Prostate gland (tissue), 2 donors: Measurements from ENCODE around the gene LIPN. TPM values are rescaled to one million over a fixed set of nuclear protein-coding genes. Genes with fewer than 3 reads are reported as not detected.
"Not testable (repeated sequence)": the region's sequence is repeated elsewhere in the genome, so short reads cannot be mapped to it uniquely, and the experiment has no call there.

Source experiments
- DNase-seq: peaks from one replicate; pipeline ENCODE4 v3.0.0-alpha.2; 2019; ENCODE audit warnings: low spot score
- H3K27ac ChIP-seq, 2 donors: fragments of 200-600 bp; sonication (generic); 2 replicates each; pipeline ENCODE4 v1.5.1; 2017 to 2019
- H3K27me3 ChIP-seq: fragments of 200-600 bp; sonication (generic); replicated peaks from 2 replicates; pipeline ENCODE4 v1.5.1; 2019; ENCODE audit not compliant: insufficient read depth
- H3K36me3 ChIP-seq, 2 donors: fragments of 200-600 bp; sonication (generic); 1 replicate in 1 of 2; 2 replicates in 1 of 2; pipeline versions ENCODE4 v1.5.1 to v1.8.1; 2017 to 2019
- H3K4me1 ChIP-seq: fragments of 200-600 bp; sonication (generic); replicated peaks from 2 replicates; pipeline ENCODE4 v1.5.1; 2019
- H3K4me3 ChIP-seq, 2 donors: fragments of 200-600 bp; sonication (generic); 2 replicates each; pipeline ENCODE4 v1.5.1; 2017 to 2019
- H3K9me3 ChIP-seq: fragments of 200-600 bp; sonication (generic); 2 replicates; pipeline ENCODE4 v1.5.1; 2017
- CTCF ChIP-seq, 4 experiments: fragments of 200-600 bp in 2 of 4; fragments of 450-650 bp in 2 of 4; sonication (generic) in 2 of 4; IDR thresholded peaks; 1 replicate in 3 of 4; 2 replicates in 1 of 4; pipeline ENCODE4 v1.5.1; 2016 to 2019; ENCODE audit warnings: antibody characterized with exemption in 4 of 4, mild to moderate bottlenecking in 2 of 4, moderate library complexity in 2 of 4
- POLR2A ChIP-seq: fragments of 450-650 bp; IDR thresholded peaks from one replicate; pipeline ENCODE4 v1.6.1; 2016; ENCODE audit warnings: antibody characterized with exemption, mild to moderate bottlenecking
- POLR2AphosphoS5 ChIP-seq: sonication (generic); formaldehyde crosslinking; IDR thresholded peaks from one replicate; pipeline ENCODE4 v1.6.1; 2017; ENCODE audit warnings: antibody characterized with exemption
- WGBS: methylation state at CpG from one replicate; pipeline ENCODE4 v1.1.5; 2018; 5-methylcytosine and 5-hydroxymethylcytosine counted together
- intact Hi-C: fragments of 100-400 bp; cut with DNase I; formaldehyde crosslinking; loops from one replicate; pipeline ENCODE4 v1.14.2; 2022
- total RNA-seq, 2 donors: library from RNA; depleted of rRNA; stranded (reverse); fragments of >200 nt; gene quantifications; one replicate each; pipeline ENCODE4 v1.1.0, GENCODE V29; 2016

Gene LIPN
- total RNA-seq, 2 donors from 2014 or later = not detected

GRCh38 chr10:88728107-88728763 lies 31.6 kb upstream of the LIPN start:
- 77% methylated on average over 28 of the region's 30 CpGs for WGBS
- TF ChIP-seq POLR2AphosphoS5 (no peak), CTCF (IDR thresholded peaks at IDR 0.05) (no peak), POLR2A (no peak)
- intact Hi-C loops = no loop called here
- DNase-seq = no peak
- H3K4me1 ChIP-seq = no peaks in the 10 kb centered on the region
- H3K36me3 ChIP-seq = no peaks in the 10 kb centered on the region
- no peaks in the 10 kb centered on the region for H3K9me3 ChIP-seq
- no peak overlapping the region for H3K27ac ChIP-seq
- H3K4me3 ChIP-seq = no peak overlapping the region
- H3K27me3 ChIP-seq = no peaks in the 10 kb centered on the region

DNA sequence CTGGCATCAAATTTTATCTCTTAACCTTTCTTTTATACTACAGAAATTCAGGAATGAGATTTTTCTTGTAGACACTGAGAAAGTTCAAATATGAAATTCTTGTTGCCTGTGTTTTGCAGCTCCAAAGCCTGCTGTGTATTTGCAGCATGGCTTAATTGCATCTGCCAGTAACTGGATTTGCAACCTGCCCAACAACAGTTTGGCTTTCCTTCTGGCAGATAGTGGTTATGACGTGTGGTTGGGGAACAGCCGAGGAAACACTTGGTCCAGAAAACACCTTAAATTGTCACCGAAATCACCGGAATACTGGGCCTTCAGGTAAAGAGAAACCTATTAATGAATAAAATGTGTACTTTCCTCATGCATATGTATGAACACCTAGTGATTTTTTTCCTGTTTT lies 29.0 kb upstream of the LIPN start:
- Histone ChIP-seq H3K4me3 (no peak overlapping the region), H3K36me3 (no peaks in the 10 kb centered on the region), H3K9me3 (no peaks in the 10 kb centered on the region), H3K4me1 (no peaks in the 10 kb centered on the region), H3K27me3 (no peaks in the 10 kb centered on the region), H3K27ac (no peak overlapping the region)
- TF ChIP-seq CTCF (IDR thresholded peaks at IDR 0.05) (no peak), POLR2AphosphoS5 (no peak), POLR2A (no peak)
- WGBS = 63% methylated on average over 4 of the region's 4 CpGs
- DNase-seq = no peak
- intact Hi-C loops = no loop called here

- H3K4me1 ChIP-seq = no peaks in the 10 kb centered on the region
- no peaks in the 10 kb centered on the region for H3K27me3 ChIP-seq
- no peak overlapping the region for H3K4me3 ChIP-seq
- no peak for DNase-seq
- H3K9me3 ChIP-seq = no peaks in the 10 kb centered on the region
- intact Hi-C loops = no loop called here
- H3K36me3 ChIP-seq = no peaks in the 10 kb centered on the region
- TF ChIP-seq POLR2AphosphoS5 (no peak), CTCF (IDR thresholded peaks at IDR 0.05) (no peak), POLR2A (no peak)
- 50% methylated on average over 6 of the region's 6 CpGs for WGBS
- no peak overlapping the region for H3K27ac ChIP-seq
Measured at GRCh38 chr10:88731296-88731695, 28.5 kb upstream of the LIPN start.

DNA sequence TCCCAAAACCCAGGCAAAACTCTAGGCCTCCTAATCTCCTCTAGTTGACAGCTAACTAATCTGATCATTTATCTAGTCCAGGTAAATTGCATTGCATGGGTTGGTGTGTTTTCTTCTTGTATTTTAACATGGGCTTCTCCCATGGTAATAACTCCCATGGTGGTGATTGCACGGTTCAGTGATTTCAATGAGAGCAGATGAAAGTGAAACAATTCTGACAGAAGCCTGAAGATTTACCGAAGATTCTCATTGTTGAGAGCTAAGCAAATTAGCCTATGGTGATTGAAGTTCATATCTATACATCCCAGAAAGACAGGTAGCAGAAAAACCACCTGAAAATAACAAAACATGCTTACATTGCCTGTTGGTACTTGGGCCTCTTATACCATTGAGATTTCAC lies 26.6 kb upstream of the LIPN start:
- no peaks in the 10 kb centered on the region for H3K4me1 ChIP-seq
- H3K27me3 ChIP-seq = no peaks in the 10 kb centered on the region
- no peak for DNase-seq
- no peak overlapping the region for H3K4me3 ChIP-seq
- H3K27ac ChIP-seq = no peak overlapping the region
- TF ChIP-seq CTCF (IDR thresholded peaks at IDR 0.05) = no peak
- TF ChIP-seq POLR2A = no peak
- no peak for TF ChIP-seq POLR2AphosphoS5
- H3K9me3 ChIP-seq = no peaks in the 10 kb centered on the region
- intact Hi-C loops = no loop called here
- H3K36me3 ChIP-seq = no peaks in the 10 kb centered on the region
- 84% methylated on average over 2 of the region's 2 CpGs for WGBS

- Histone ChIP-seq H3K9me3 (no peaks in the 10 kb centered on the region), H3K36me3 (no peaks in the 10 kb centered on the region), H3K27me3 (no peaks in the 10 kb centered on the region), H3K27ac (no peak overlapping the region), H3K4me3 (no peak overlapping the region), H3K4me1 (no peaks in the 10 kb centered on the region)
- no peak for DNase-seq
- intact Hi-C loops = no loop called here
- WGBS = 67% methylated on average over 1 of the region's 1 CpG
- no peak for TF ChIP-seq POLR2AphosphoS5
- TF ChIP-seq CTCF (IDR thresholded peaks at IDR 0.05) = no peak
- TF ChIP-seq POLR2A = no peak
Measured at GRCh38 chr10:88735661-88736060, 24.2 kb upstream of the LIPN start.

DNA sequence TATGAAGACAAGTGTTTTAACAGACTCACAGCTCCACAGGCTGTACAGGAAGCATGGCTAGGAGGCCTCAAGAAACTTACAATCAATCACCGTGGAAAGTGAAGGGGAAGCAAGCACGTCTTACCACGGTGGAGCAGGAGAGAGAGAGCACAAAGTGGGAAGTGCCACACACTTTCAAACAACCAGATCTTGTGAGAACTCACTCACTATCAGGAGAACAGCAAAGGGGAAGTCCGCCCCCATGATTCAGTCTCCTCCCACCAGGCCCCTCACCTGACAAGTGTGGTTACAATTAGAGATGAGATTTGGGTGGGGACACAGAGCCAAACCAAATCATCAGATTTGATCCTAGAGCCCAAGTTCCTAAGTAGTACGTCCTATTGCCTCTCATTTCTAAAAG lies 17.9 kb upstream of the LIPN start:
- H3K4me1 ChIP-seq, H3K4me3 ChIP-seq, intact Hi-C loops, H3K27me3 ChIP-seq, DNase-seq, H3K27ac ChIP-seq, H3K9me3 ChIP-seq, H3K36me3 ChIP-seq: not testable (repeated sequence)
- 56% methylated on average over 5 of the region's 5 CpGs for WGBS
